ENCODE measurements around the gene BTBD9.

DNA sequence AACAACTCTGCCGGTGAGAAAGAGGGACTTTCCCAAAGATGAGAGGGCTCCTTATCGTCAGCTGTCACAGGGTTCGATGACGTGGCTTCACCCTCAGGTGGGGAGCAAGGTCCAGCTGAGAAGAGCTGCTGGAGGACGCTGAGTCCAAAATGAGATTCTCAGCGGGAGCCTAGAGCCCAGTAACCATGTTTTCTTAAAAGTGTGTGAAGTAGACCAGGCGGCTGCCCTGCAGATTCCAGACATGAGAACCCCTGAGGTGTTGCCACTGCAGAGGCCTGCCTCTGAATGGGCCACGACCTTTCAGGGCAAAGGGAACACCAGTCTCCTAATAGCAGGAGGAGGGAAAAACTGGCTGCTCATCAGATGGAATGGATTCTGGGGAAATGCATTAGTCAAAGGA is 375.1 kb downstream of the BTBD9 start:
- TF ChIP-seq EZH2 (IDR thresholded peaks at IDR 0.05; ENCODE audit: insufficient read depth, poor library complexity, severe bottlenecking) (no peak), EZH2phosphoT487 (IDR thresholded peaks at IDR 0.05; ENCODE audit: insufficient read depth, low read depth) (no peak)

All from GM23248 (cell line).